Spleen (tissue), 11 donors: ENCODE results near the gene CARD19. TPM values are rescaled to one million over a fixed set of nuclear protein-coding genes. Genes with fewer than 3 reads are reported as not detected.

Experiments
- DNase-seq: peaks from one replicate; pipeline ENCODE4 v3.0.0-alpha.2; 2020
- H3K27ac ChIP-seq, 8 donors: fragments of 200-600 bp; sonication (generic) in 7 of 8; 1 replicate in 4 of 8; 2 replicates in 4 of 8; pipeline versions ENCODE4 v1.5.0 to v1.8.0; 2016 to 2021; ENCODE audit warnings: inconsistent platforms in 4 of 8, mild to moderate bottlenecking in 4 of 8, moderate library complexity in 1 of 8
- H3K27me3 ChIP-seq, 7 donors: fragments of 200-600 bp; sonication (generic) in 6 of 7; replicated peaks in 1 of 7; 1 replicate in 4 of 7; 2 replicates in 3 of 7; pipeline versions ENCODE4 v1.5.0 to v1.8.0; 2016 to 2021; ENCODE audit warnings: inconsistent platforms in 3 of 7, mild to moderate bottlenecking in 1 of 7
- H3K36me3 ChIP-seq, 6 donors: fragments of 200-600 bp; sonication (generic) in 5 of 6; 1 replicate in 4 of 6; 2 replicates in 2 of 6; pipeline versions ENCODE4 v1.5.0 to v1.8.0; 2016 to 2021; ENCODE audit warnings: inconsistent platforms in 2 of 6
- H3K4me1 ChIP-seq, 6 donors: fragments of 200-600 bp; sonication (generic) in 5 of 6; 1 replicate in 3 of 6; 2 replicates in 3 of 6; pipeline versions ENCODE4 v1.5.0 to v1.8.0; 2016 to 2021; ENCODE audit warnings: inconsistent platforms in 3 of 6
- H3K4me3 ChIP-seq, 8 donors: fragments of 200-600 bp; sonication (generic) in 7 of 8; 1 replicate in 4 of 8; 2 replicates in 4 of 8; pipeline versions ENCODE4 v1.5.0 to v1.8.0; 2016 to 2021; ENCODE audit warnings: inconsistent platforms in 4 of 8, mild to moderate bottlenecking in 4 of 8, moderate library complexity in 2 of 8
- H3K9me3 ChIP-seq, 8 donors: fragments of 200-600 bp; sonication (generic) in 7 of 8; 1 replicate in 4 of 8; 2 replicates in 4 of 8; pipeline versions ENCODE4 v1.5.0 to v1.8.0; 2016 to 2021; ENCODE audit warnings: inconsistent platforms in 4 of 8
- POLR2A ChIP-seq, 3 donors: fragments of 450-650 bp; IDR thresholded peaks; one replicate each; pipeline ENCODE4 v1.5.1; 2017; ENCODE audit warnings: antibody characterized with exemption in 3 of 3, mild to moderate bottlenecking in 1 of 3
- POLR2AphosphoS5 ChIP-seq, 3 donors: sonication (generic); formaldehyde crosslinking; IDR thresholded peaks; one replicate each; pipeline ENCODE4 v1.5.1; 2017; ENCODE audit warnings: antibody characterized with exemption in 3 of 3
- WGBS, 5 donors: extraction: QIAGEN DNeasy Blood & Tissue Kit in 3 of 5; methylation state at CpG; one replicate each; pipeline versions ENCODE4 v1.1.5 to v1.1.7; 2013 to 2018; 5-methylcytosine and 5-hydroxymethylcytosine counted together
- intact Hi-C: fragments of 100-400 bp; cut with DNase I; formaldehyde crosslinking; loops from one replicate; pipeline ENCODE4 v1.15.0; 2023; ENCODE audit warnings: low total_unique reads
- polyA plus RNA-seq, 3 donors: library from polyadenylated mRNA; stranded (reverse); fragments of 200-250 nt; gene quantifications; one replicate each; pipeline ENCODE4 v1.2.1, GENCODE V29; 2013
- total RNA-seq, 7 donors: library from RNA; depleted of rRNA in 3 of 7; stranded (reverse); fragments of >200 nt in 3 of 7; fragmentation: NEBNext Ultra II Directional in 4 of 7; extraction: Animal tissue kit (Norgen Biotek cat#: 25700) in 4 of 7; gene quantifications; one replicate each; pipeline versions ENCODE4 v1.1.0 to v1.2.1, GENCODE V29; 2016 to 2021
- TF ChIP-seq, protein P1 (sequence below), 11 experiments: fragments of 200-600 bp in 7 of 11; fragments of 450-650 bp in 4 of 11; sonication (generic) in 4 of 11; IDR thresholded peaks in 8 of 11; conservative IDR thresholded peaks in 3 of 11; 1 replicate in 7 of 11; 2 replicates in 4 of 11; pipeline versions ENCODE4 v1.4.0 to v1.8.0; 2016 to 2021; ENCODE audit warnings: antibody characterized with exemption in 11 of 11, inconsistent platforms in 4 of 11, mild to moderate bottlenecking in 1 of 11
- donor health status: healthy with polysubstance abuse.
- donor health status: DM: no; HTN: no; CAD: no; lungs with moderate emphysema.
- donor health status: DM: no; HTN: no; CAD: no.
- donor health status: Bipolar disorder and iron deficiency.
- donor health status: healthy.
- donor health status: DM: no; HTN: no; CAD: no.
- donor health status: DM: yes; HTN: yes; CAD: no.

The CARD19 gene
- total and polyA plus RNA-seq, 10 donors, result 21.7 to 78.8 (median 39.2) TPM

DNA sequence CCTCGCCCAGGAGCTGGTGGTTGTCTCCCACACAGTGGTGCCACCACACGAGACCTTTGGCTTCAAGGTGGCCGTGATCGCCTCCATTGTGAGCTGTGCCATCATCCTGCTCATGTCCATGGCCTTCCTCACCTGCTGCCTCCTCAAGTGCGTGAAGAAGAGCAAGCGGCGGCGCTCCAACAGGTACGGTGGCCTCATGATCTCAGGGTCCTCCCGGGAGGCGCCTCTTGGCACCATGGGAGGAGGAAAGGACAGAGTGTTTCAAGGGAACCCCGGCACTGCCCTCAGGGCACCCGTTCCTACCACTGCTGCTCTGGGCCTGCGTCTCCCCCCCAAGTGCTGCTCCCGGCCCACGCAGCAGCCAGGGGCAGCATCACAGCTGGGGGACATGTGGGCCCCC, 18.2 kb upstream of the CARD19 start:
- intact Hi-C loops, result no loop called here
- WGBS, 5 donors, result 95 to 99% (median 96%) methylated on average over 12 to 16 of the region's 16 CpGs
- Histone ChIP-seq H3K36me3 (peaks cover 3 to 87% (median 50%) of the 10 kb centered on the region in 6 donors), H3K27ac (no peak overlapping the region), H3K4me3 (no peak overlapping the region), H3K27me3 (no peaks in the 10 kb centered on the region), H3K4me1 (peaks cover 0 to 17% (median 3%) of the 10 kb centered on the region in 6 donors), H3K9me3 (no peaks in the 10 kb centered on the region)
- TF ChIP-seq POLR2AphosphoS5 (IDR thresholded peaks at IDR 0.05), result no peak
- DNase-seq, result peak; percentile 50

DNA sequence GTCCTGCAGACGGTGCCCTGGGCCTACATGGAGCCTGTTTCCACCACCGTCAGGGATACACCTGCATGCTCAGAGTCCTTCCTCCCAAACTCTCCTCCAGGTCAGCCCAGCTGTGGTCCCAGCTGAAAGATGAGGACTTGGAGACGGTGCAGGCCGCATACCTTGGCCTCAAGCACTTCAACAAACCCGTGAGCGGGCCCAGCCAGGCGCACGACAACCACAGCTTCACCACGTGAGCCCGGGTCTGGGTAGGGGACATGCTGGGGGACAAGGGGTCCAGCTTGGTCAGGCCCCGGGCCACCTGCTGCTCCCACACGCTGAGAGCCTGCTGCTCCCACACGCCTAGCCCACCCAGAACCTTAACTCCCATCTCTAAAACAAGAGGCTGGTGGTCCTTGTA, 16.6 kb upstream of the CARD19 start:
- Histone ChIP-seq H3K27me3 (no peaks in the 10 kb centered on the region), H3K9me3 (no peaks in the 10 kb centered on the region), H3K27ac (no peak overlapping the region), H3K36me3 (peaks cover 3 to 91% (median 55%) of the 10 kb centered on the region in 6 donors), H3K4me3 (no peak overlapping the region), H3K4me1 (peaks cover 0 to 19% (median 11%) of the 10 kb centered on the region in 6 donors)
- DNase-seq, result peak; percentile 37
- 86 to 100% (median 94%) methylated on average over 1 to 13 of the region's 13 CpGs for WGBS, 5 donors
- TF ChIP-seq, protein P1, sequence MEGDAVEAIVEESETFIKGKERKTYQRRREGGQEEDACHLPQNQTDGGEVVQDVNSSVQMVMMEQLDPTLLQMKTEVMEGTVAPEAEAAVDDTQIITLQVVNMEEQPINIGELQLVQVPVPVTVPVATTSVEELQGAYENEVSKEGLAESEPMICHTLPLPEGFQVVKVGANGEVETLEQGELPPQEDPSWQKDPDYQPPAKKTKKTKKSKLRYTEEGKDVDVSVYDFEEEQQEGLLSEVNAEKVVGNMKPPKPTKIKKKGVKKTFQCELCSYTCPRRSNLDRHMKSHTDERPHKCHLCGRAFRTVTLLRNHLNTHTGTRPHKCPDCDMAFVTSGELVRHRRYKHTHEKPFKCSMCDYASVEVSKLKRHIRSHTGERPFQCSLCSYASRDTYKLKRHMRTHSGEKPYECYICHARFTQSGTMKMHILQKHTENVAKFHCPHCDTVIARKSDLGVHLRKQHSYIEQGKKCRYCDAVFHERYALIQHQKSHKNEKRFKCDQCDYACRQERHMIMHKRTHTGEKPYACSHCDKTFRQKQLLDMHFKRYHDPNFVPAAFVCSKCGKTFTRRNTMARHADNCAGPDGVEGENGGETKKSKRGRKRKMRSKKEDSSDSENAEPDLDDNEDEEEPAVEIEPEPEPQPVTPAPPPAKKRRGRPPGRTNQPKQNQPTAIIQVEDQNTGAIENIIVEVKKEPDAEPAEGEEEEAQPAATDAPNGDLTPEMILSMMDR (IDR thresholded peaks at IDR 0.05 in 8 of 11, conservative IDR thresholded peaks at IDR 0.05 in 3 of 11), result no peak
- TF ChIP-seq POLR2AphosphoS5 (IDR thresholded peaks at IDR 0.05), result peak in 1 of 3 donors; percentile 39
- intact Hi-C loops, result no loop called here

DNA sequence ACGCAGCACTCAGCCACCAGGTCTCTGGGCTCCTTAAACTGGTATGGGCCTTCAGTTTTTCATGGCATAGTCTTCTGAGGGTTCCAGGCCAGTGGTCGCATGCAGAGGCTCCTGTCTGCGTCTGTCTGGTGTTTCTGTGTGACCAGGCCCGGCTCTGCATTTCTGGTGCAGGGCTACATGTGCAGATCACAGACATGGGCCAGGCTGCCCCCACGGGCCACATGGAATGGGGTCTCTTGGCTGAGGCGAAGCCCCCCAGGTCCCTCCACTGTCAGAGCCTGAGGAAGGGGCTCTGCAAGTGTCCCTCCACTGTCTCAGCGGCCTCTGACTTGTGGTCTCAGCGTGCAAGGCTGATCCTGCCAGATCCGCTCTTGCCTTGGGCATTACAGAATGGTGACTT, 15.6 kb upstream of the CARD19 start:
- intact Hi-C loops, result no loop called here
- Histone ChIP-seq H3K27ac (no peak overlapping the region), H3K4me3 (no peak overlapping the region), H3K9me3 (peaks cover 0 to 2% (median 0%) of the 10 kb centered on the region in 8 donors), H3K36me3 (peaks cover 3 to 100% (median 65%) of the 10 kb centered on the region in 6 donors), H3K27me3 (no peaks in the 10 kb centered on the region), H3K4me1 (peaks cover 0 to 19% (median 11%) of the 10 kb centered on the region in 6 donors)
- TF ChIP-seq POLR2A (IDR thresholded peaks at IDR 0.05) (no peak), POLR2AphosphoS5 (IDR thresholded peaks at IDR 0.05) (peak in 1 of 3 donors; percentile 18)
- peak; percentile 56 for DNase-seq
- WGBS, 5 donors, result 91 to 96% (median 93%) methylated on average over 9 of the region's 9 CpGs

DNA sequence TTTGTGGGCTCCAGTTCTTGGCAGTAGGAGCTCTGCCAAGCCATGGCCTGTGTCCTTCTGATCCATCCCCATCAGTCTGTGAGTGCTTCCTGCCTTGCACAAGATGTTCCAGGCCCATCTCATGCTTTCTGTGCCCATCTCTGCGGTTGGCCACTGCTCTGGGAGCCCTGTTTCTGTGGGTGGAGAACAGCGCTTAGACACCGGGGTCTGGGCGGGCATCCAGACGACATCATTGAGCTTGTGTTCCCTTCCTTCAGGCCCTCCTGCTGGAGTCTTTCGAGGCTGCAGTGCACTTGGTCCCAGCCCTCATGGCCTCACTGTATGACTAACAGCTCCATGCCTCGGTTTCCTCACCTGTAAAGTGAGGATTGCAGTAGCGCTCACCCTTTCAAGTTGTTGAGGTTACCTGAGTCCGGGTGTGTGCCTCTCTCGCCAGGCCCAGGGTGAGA, 14.9 kb upstream of the CARD19 start:
- 82 to 95% (median 91%) methylated on average over 10 of the region's 10 CpGs for WGBS, 5 donors
- H3K27me3 ChIP-seq, result no peaks in the 10 kb centered on the region
- H3K4me1 ChIP-seq, result peaks cover 0 to 19% (median 11%) of the 10 kb centered on the region in 6 donors
- peak; percentile 19 for DNase-seq
- H3K36me3 ChIP-seq, result peaks cover 3 to 100% (median 69%) of the 10 kb centered on the region in 6 donors
- TF ChIP-seq POLR2A (IDR thresholded peaks at IDR 0.05), result no peak
- TF ChIP-seq POLR2AphosphoS5 (IDR thresholded peaks at IDR 0.05), result no peak
- TF ChIP-seq, protein P1 (IDR thresholded peaks at IDR 0.05 in 8 of 11, conservative IDR thresholded peaks at IDR 0.05 in 3 of 11), result no peak
- H3K9me3 ChIP-seq, result peaks cover 0 to 6% (median 2%) of the 10 kb centered on the region in 8 donors
- no peak overlapping the region for H3K27ac ChIP-seq
- intact Hi-C loops, result no loop called here
- no peak overlapping the region for H3K4me3 ChIP-seq

DNA sequence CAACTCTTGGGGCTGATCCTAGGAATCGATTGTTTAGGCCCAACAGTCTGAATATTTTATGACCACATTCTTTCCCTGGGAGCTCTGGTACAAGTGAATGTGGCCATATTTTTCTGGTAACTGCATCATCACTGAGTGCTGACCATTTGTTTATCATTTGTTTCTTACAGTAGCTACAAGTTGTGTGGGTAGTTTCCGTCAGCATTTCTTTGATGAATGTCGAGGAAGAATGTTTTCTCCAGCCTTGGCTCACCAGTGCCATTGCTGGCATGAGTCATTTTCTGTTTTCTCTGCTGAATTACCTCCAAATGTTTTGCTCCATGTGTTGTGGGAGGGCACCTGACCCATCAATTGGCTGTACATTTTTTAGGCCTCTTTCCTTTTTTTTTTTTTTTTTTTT, 14.1 kb upstream of the CARD19 start:
- 76 to 91% (median 87%) methylated on average over 3 of the region's 3 CpGs for WGBS, 5 donors
- peaks cover 3 to 100% (median 72%) of the 10 kb centered on the region in 6 donors for H3K36me3 ChIP-seq
- intact Hi-C loops, result no loop called here
- no peaks in the 10 kb centered on the region for H3K27me3 ChIP-seq
- H3K9me3 ChIP-seq, result peaks cover 0 to 6% (median 2%) of the 10 kb centered on the region in 8 donors
- no peak overlapping the region for H3K4me3 ChIP-seq
- H3K4me1 ChIP-seq, result peaks cover 0 to 19% (median 11%) of the 10 kb centered on the region in 6 donors
- H3K27ac ChIP-seq, result no peak overlapping the region
- TF ChIP-seq, protein P1 (IDR thresholded peaks at IDR 0.05 in 8 of 11, conservative IDR thresholded peaks at IDR 0.05 in 3 of 11), result no peak
- TF ChIP-seq POLR2AphosphoS5 (IDR thresholded peaks at IDR 0.05) (no peak), POLR2A (IDR thresholded peaks at IDR 0.05) (no peak)
- no peak for DNase-seq
